HCT116 (cell line): ENCODE measurements around the gene PSD. TPM values are rescaled to one million over a fixed set of nuclear protein-coding genes. Genes with fewer than 3 reads are reported as not detected.
A peak's percentile ranks its signal among the peaks of the same experiment; 100 is the strongest.

Source experiments
- ATAC-seq: fragments of 200-7000 bp; cut with Tn5 transposase; 2 replicates; pipeline ENCODE4 v1.9.1; 2020; ENCODE audit warnings: mild to moderate bottlenecking, moderate library complexity
- BruUV-seq: library from RNA; stranded (reverse); fragments of 400-500 nt; replicated peaks from 2 replicates; lab custom pipeline; 2021; lab: Mats Ljungman, UMichigan
- CTCF ChIA-PET: fragments of 300-600 bp; sonication (Branson Sonifier 250); formaldehyde crosslinking; loops from one replicate; lab custom pipeline; 2021; ENCODE audit warnings: antibody characterized with exemption; lab: Charles Lee
- POLR2A ChIA-PET: fragments of 300-600, 350-600 bp; sonication (Branson Sonifier 250); formaldehyde crosslinking; loops from one replicate; lab custom pipeline; 2021; ENCODE audit warnings: antibody characterized with exemption; lab: Charles Lee
- RAD21 ChIA-PET, 2 experiments: fragments of 300-600 bp; sonication (Branson Sonifier 250); formaldehyde crosslinking; loops; one replicate each; lab custom pipeline; 2023; ENCODE audit warnings: low total read pairs in 2 of 2; ENCODE audit not compliant: uncharacterized antibody in 2 of 2, unreplicated experiment in 2 of 2, low non-redundant PET in 1 of 2; lab: Charles Lee
- DNase-seq: peaks from one replicate; pipeline ENCODE4 v3.0.0-alpha.2; 2010; ENCODE audit warnings: low read depth, low spot score
- H2AFZ ChIP-seq: fragments of 200-600 bp; shearing (Covaris generic), sonication (generic); 2 replicates; pipeline ENCODE4 v1.6.1; 2017; ENCODE audit warnings: low read depth, mixed run types, mixed read lengths, antibody characterized with exemption, low read length; ENCODE audit not compliant: poor library complexity, severe bottlenecking
- H3K27ac ChIP-seq: 2 replicates; pipeline ENCODE4 v1.5.1; 2012; ENCODE audit warnings: low read depth, low read length
- H3K27me3 ChIP-seq: fragments of 200-600 bp; sonication (generic); 2 replicates; pipeline ENCODE4 v1.6.1; 2016; ENCODE audit warnings: mixed run types, low read length, mixed read lengths; ENCODE audit not compliant: insufficient read depth
- H3K36me3 ChIP-seq, 2 experiments: fragments of 200-500 bp in 1 of 2; fragments of 200-600 bp in 1 of 2; sonication (Bioruptor generic) in 1 of 2; sonication (generic) in 1 of 2; 2 replicates each; pipeline versions ENCODE4 v1.5.1 to v1.6.1; 2014 to 2016; ENCODE audit warnings: low read length in 2 of 2, inconsistent platforms in 1 of 2, mixed read lengths in 1 of 2, mixed run types in 1 of 2; ENCODE audit not compliant: insufficient read depth in 2 of 2, control insufficient read depth in 1 of 2
- H3K4me1 ChIP-seq, 2 experiments: fragments of 200-600 bp in 1 of 2; sonication (generic) in 1 of 2; 2 replicates each; pipeline versions ENCODE4 v1.5.1 to v1.6.1; 2012 to 2017; ENCODE audit warnings: low read length in 2 of 2, inconsistent platforms in 1 of 2, mild to moderate bottlenecking in 1 of 2, mixed read lengths in 1 of 2, mixed run types in 1 of 2, moderate library complexity in 1 of 2; ENCODE audit not compliant: insufficient read depth in 2 of 2, control insufficient read depth in 1 of 2
- H3K4me2 ChIP-seq: fragments of 200-600 bp; sonication (generic); 2 replicates; pipeline ENCODE4 v1.6.1; 2017; ENCODE audit warnings: mixed run types, low read length, mixed read lengths
- H3K4me3 ChIP-seq, 2 experiments: fragments of 200-600 bp in 1 of 2; sonication (generic) in 1 of 2; replicated peaks in 1 of 2; 2 replicates each; pipeline ENCODE4 v1.5.1; 2011 to 2016; ENCODE audit warnings: low read length in 2 of 2, control low read depth in 1 of 2, low read depth in 1 of 2, mild to moderate bottlenecking in 1 of 2, mixed read lengths in 1 of 2, mixed run types in 1 of 2
- H3K79me2 ChIP-seq: fragments of 200-600 bp; sonication (generic); 2 replicates; pipeline ENCODE4 v1.6.1; 2017; ENCODE audit warnings: mild to moderate bottlenecking, mixed run types, low read length, moderate library complexity, mixed read lengths; ENCODE audit not compliant: insufficient read depth
- H3K9ac ChIP-seq: fragments of 200-600 bp; sonication (generic); 2 replicates; pipeline ENCODE4 v1.6.1; 2016; ENCODE audit warnings: low read length, mixed read lengths
- H3K9me2 ChIP-seq: fragments of 200-600 bp; sonication (generic), shearing (Covaris generic); 2 replicates; pipeline ENCODE4 v1.6.1; 2017; ENCODE audit warnings: mixed run types, mild to moderate bottlenecking, moderate library complexity; ENCODE audit not compliant: insufficient read depth
- H3K9me3 ChIP-seq, 2 experiments: fragments of 200-500 bp in 1 of 2; fragments of 200-600 bp in 1 of 2; sonication (Bioruptor generic) in 1 of 2; sonication (generic) in 1 of 2; 2 replicates each; pipeline ENCODE4 v1.6.1; 2014 to 2017; ENCODE audit warnings: low read length in 2 of 2, mixed read lengths in 2 of 2, inconsistent platforms in 1 of 2, low read depth in 1 of 2, mild to moderate bottlenecking in 1 of 2, mixed run types in 1 of 2, moderate library complexity in 1 of 2; ENCODE audit not compliant: control insufficient read depth in 1 of 2, insufficient read depth in 1 of 2
- H4K20me1 ChIP-seq: fragments of 200-600 bp; sonication (generic), shearing (Covaris generic); 2 replicates; pipeline ENCODE4 v1.6.1; 2017; ENCODE audit warnings: mixed run types, mild to moderate bottlenecking, moderate library complexity; ENCODE audit not compliant: insufficient read depth
- CTCF ChIP-seq, 3 experiments: fragments of 200-600 bp in 1 of 3; sonication (generic) in 1 of 3; IDR thresholded peaks in 2 of 3; conservative IDR thresholded peaks in 1 of 3; 2 replicates each; pipeline ENCODE4 v1.5.1; 2012 to 2017; ENCODE audit warnings: low read depth in 2 of 3, low read length in 2 of 3, antibody characterized with exemption in 1 of 3, borderline replicate concordance in 1 of 3, control low read depth in 1 of 3, mild to moderate bottlenecking in 1 of 3, mixed read lengths in 1 of 3, mixed run types in 1 of 3, moderate library complexity in 1 of 3; ENCODE audit not compliant: insufficient read depth in 1 of 3
- RAD21 ChIP-seq: IDR thresholded peaks from 2 replicates; pipeline ENCODE4 v1.6.1; 2012; ENCODE audit warnings: low read depth, mild to moderate bottlenecking
- SRF ChIP-seq: IDR thresholded peaks from 2 replicates; pipeline ENCODE4 v1.6.1; 2012; ENCODE audit warnings: low read depth
- intact Hi-C: fragments of 100-400 bp; cut with micrococcal nuclease; formaldehyde crosslinking; loops from 2 replicates; pipeline ENCODE4 v1.10.0; 2022
- total RNA-seq: library from RNA; stranded (reverse); gene quantifications from one replicate; pipeline ENCODE4 v1.2.1, GENCODE V29; 2021; ENCODE audit not compliant: unreplicated experiment

Gene PSD
- total RNA-seq, 1 experiment from 2014 or later = 9.7 TPM

- TF ChIP-seq CTCF (IDR thresholded peaks at IDR 0.05 in 2 of 3, conservative IDR thresholded peaks at IDR 0.05 in 1 of 3; ENCODE audit: borderline replicate concordance in 1 of 3, insufficient read depth in 1 of 3, low read depth in 2 of 3, low read length in 2 of 3) = no peak
These were observed 33.8 kb downstream of the PSD start (continued) for GRCh38 chr10:102384606-102385429.

GRCh38 chr10:102384053-102384452, 34.5 kb downstream of the PSD start:
- no peak overlapping the region for H3K27ac ChIP-seq
- TF ChIP-seq SRF = no peak
- peak; percentile 46 for TF ChIP-seq RAD21
- peak; percentile 34 to 61 (median 45); a peak in 5 of 6 replicates for TF ChIP-seq CTCF (IDR thresholded peaks at IDR 0.05 in 2 of 3, conservative IDR thresholded peaks at IDR 0.05 in 1 of 3; ENCODE audit: borderline replicate concordance in 1 of 3, insufficient read depth in 1 of 3, low read depth in 2 of 3, low read length in 2 of 3)
- H3K9me2 ChIP-seq = no peaks in the 10 kb centered on the region
- H3K36me3 ChIP-seq = peaks cover 14 to 22% of the 10 kb centered on the region in 2 experiments
- RAD21 ChIA-PET = interaction anchor here in 1 of 2 experiments (1.0 kb wide), 1 partner anchor 200 kb away, joined by 3 read pairs; no protein-coding TSS in a partner anchor
- intact Hi-C loops = no loop called here
- no peaks in the 10 kb centered on the region for H3K4me1 ChIP-seq
- H3K9me3 ChIP-seq = no peaks in the 10 kb centered on the region
- H3K79me2 ChIP-seq = no peaks in the 10 kb centered on the region
- no peak overlapping the region for H3K4me3 ChIP-seq
- H3K4me2 ChIP-seq = no peak overlapping the region
- ATAC-seq = peak; percentile 74
- DNase-seq = no peak
- CTCF ChIA-PET = interaction anchor here (0.7 to 3.6 kb wide), 10 partner anchors 8 to 215 kb away, joined by 3 to 41 read pairs (median 7); partner anchors contain the start of gene NFKB2
- BruUV-seq = TSS peak; percentile 14
- POLR2A ChIA-PET = no interaction called here
- no peak overlapping the region for H2AFZ ChIP-seq
- no peaks in the 10 kb centered on the region for H4K20me1 ChIP-seq
- no peaks in the 10 kb centered on the region for H3K27me3 ChIP-seq
- H3K9ac ChIP-seq = no peak overlapping the region
